AG09309 (cell line): ENCODE data around the gene CHKA.

Source experiments
- DNase-seq: peaks from one replicate; pipeline ENCODE4 v3.0.0-alpha.2; 2010; ENCODE audit warnings: low read depth
- H3K4me3 ChIP-seq: 2 replicates; pipeline ENCODE4 v1.5.1; 2011; ENCODE audit warnings: mild to moderate bottlenecking, low read depth, low read length, moderate library complexity; ENCODE audit not compliant: control insufficient read depth
- CTCF ChIP-seq: IDR thresholded peaks from 2 replicates; pipeline ENCODE4 v1.5.1; 2011; ENCODE audit warnings: mild to moderate bottlenecking, low read depth, low read length, inconsistent platforms; ENCODE audit not compliant: insufficient read depth, control insufficient read depth; ENCODE audit errors: missing control alignments

The CHKA gene

DNA sequence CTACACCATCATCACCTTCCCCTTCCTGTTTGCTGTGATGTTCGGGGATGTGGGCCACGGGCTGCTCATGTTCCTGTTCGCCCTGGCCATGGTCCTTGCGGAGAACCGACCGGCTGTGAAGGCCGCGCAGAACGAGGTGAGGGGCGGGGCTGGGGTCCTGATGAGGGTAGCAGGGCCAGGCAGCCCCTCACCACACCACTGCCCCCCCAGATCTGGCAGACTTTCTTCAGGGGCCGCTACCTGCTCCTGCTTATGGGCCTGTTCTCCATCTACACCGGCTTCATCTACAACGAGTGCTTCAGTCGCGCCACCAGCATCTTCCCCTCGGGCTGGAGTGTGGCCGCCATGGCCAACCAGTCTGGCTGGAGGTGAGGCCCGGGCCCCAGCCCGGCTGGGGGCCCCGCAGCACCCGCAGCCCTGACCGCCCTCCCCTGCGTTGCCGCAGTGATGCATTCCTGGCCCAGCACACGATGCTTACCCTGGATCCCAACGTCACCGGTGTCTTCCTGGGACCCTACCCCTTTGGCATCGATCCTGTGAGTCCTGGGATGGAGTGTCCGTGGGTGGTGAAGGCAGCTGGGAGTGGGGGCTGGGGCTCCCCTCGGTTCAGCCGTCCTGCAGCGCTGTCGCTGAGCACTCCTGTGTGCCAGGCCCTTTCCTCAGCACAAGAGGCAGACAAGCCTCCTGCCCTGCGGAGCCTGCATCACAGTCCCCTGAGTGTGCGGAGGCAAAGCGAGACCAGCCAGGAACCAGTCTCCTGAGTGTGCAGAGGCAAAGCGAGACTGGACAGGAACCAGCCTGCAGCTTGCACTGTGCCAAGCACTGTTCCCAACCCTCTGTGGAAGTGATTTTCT is 73.5 kb downstream of the CHKA start:
- TF ChIP-seq CTCF, result no peak
- H3K4me3 ChIP-seq, result no peak overlapping the region
- DNase-seq, result no peak

DNA sequence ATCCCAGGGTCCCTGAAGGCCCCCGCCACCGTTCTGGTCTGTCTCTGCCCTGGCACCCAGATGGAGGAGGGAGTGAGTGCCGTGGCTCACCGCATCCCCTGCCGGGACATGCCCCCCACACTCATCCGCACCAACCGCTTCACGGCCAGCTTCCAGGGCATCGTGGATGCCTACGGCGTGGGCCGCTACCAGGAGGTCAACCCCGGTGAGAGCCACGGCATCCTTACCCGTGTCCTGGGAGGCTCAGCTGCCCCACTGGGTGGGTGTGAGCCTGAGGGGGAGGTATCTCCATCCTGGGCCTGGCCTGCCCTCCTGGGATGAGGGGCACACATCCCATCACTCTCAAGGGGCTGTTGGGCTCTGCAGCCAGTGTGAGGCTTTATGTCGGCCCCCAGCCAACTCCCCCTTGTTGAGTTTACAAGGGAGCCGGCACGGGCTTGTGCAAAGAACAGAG is 76.3 kb downstream of the CHKA start:
- H3K4me3 ChIP-seq, result no peak overlapping the region
- TF ChIP-seq CTCF, result no peak

GRCh38 chr11:68044145-68044813 is 76.9 kb downstream of the CHKA start:
- TF ChIP-seq CTCF, result no peak
- no peak for DNase-seq
- no peak overlapping the region for H3K4me3 ChIP-seq

More for the DNA sequence above, 76.3 kb downstream of the CHKA start:
- DNase-seq, result no peak

DNA sequence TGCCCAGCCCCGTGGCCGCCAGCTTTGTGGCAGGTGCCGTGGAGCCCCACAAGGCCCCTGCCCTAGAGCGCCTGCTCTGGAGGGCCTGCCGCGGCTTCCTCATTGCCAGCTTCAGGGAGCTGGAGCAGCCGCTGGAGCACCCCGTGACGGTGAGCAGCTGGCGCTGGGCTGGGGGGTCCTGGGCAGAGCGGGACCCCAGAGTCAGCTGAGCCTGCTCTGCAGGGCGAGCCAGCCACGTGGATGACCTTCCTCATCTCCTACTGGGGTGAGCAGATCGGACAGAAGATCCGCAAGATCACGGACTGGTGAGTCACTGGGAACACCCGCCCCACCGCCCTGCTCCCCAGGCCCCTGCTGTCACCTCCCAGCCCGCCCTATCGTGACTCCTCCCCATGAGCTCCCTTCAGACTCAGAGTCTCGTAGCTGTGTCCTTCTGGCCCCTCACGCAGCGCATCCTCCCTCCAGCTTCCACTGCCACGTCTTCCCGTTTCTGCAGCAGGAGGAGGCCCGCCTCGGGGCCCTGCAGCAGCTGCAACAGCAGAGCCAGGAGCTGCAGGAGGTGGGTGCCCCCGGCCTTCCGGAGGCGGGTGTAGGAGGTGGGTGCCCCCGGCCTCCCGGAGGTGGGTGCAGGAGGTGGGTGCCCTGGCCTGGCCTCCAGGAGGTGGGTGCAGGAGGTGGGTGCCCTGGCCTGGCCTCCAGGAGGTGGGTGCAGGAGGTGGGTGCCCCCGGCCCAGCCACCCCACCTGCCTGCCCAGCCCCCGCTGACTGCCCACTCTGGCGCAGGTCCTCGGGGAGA is 77.6 kb downstream of the CHKA start:
- no peak for DNase-seq
- H3K4me3 ChIP-seq, result no peak overlapping the region
- TF ChIP-seq CTCF, result no peak

GRCh38 chr11:68043029-68043348 is 78.2 kb downstream of the CHKA start:
- no peak for DNase-seq
- no peak overlapping the region for H3K4me3 ChIP-seq
- no peak for TF ChIP-seq CTCF

DNA sequence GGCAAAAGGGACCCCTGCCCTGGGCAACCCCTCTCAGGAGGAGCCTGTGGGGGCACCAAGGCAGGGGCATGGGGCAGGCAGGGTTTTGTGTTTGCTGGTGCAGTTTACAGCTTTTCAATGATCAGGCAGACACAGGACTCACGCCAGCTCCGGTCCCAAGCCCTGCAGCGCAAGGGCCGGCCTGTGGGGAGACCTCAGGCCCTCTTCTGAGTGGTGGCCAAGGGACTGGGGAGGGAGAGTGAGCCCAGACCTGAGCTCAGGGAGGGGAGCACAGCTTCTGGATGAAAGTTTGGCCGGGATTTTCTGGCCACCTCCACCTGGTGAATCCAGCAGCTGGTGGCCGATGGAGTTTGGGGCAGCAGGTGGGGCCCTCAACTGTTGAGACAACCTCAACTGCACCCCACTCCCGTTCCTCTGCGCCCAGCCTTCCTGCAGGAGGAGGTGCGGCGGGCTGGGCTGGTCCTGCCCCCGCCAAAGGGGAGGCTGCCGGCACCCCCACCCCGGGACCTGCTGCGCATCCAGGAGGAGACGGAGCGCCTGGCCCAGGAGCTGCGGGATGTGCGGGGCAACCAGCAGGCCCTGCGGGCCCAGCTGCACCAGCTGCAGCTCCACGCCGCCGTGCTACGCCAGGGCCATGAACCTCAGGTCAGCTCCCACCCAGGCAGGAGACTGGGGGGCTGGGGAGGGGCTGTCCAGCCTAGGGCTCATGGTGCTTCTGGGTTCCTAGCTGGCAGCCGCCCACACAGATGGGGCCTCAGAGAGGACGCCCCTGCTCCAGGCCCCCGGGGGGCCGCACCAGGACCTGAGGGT is 78.8 kb downstream of the CHKA start:
- DNase-seq, result no peak
- TF ChIP-seq CTCF, result no peak
- H3K4me3 ChIP-seq, result no peak overlapping the region
